HCT116 (cell line): ENCODE measurements around the gene DLEC1. TPM values are rescaled to one million over a fixed set of nuclear protein-coding genes. Genes with fewer than 3 reads are reported as not detected.

Source experiments
- ATAC-seq: fragments of 200-7000 bp; cut with Tn5 transposase; 2 replicates; pipeline ENCODE4 v1.9.1; 2020; ENCODE audit warnings: mild to moderate bottlenecking, moderate library complexity
- BruUV-seq: library from RNA; stranded (reverse); fragments of 400-500 nt; replicated peaks from 2 replicates; lab custom pipeline; 2021; lab: Mats Ljungman, UMichigan
- CTCF ChIA-PET: fragments of 300-600 bp; sonication (Branson Sonifier 250); formaldehyde crosslinking; loops from one replicate; lab custom pipeline; 2021; ENCODE audit warnings: antibody characterized with exemption; lab: Charles Lee
- POLR2A ChIA-PET: fragments of 300-600, 350-600 bp; sonication (Branson Sonifier 250); formaldehyde crosslinking; loops from one replicate; lab custom pipeline; 2021; ENCODE audit warnings: antibody characterized with exemption; lab: Charles Lee
- RAD21 ChIA-PET, 2 experiments: fragments of 300-600 bp; sonication (Branson Sonifier 250); formaldehyde crosslinking; loops; one replicate each; lab custom pipeline; 2023; ENCODE audit warnings: low total read pairs in 2 of 2; ENCODE audit not compliant: uncharacterized antibody in 2 of 2, unreplicated experiment in 2 of 2, low non-redundant PET in 1 of 2; lab: Charles Lee
- DNase-seq: peaks from one replicate; pipeline ENCODE4 v3.0.0-alpha.2; 2010; ENCODE audit warnings: low read depth, low spot score
- H2AFZ ChIP-seq: fragments of 200-600 bp; shearing (Covaris generic), sonication (generic); 2 replicates; pipeline ENCODE4 v1.6.1; 2017; ENCODE audit warnings: low read depth, mixed run types, mixed read lengths, antibody characterized with exemption, low read length; ENCODE audit not compliant: poor library complexity, severe bottlenecking
- H3K27ac ChIP-seq: 2 replicates; pipeline ENCODE4 v1.5.1; 2012; ENCODE audit warnings: low read depth, low read length
- H3K27me3 ChIP-seq: fragments of 200-600 bp; sonication (generic); 2 replicates; pipeline ENCODE4 v1.6.1; 2016; ENCODE audit warnings: mixed run types, low read length, mixed read lengths; ENCODE audit not compliant: insufficient read depth
- H3K36me3 ChIP-seq, 2 experiments: fragments of 200-500 bp in 1 of 2; fragments of 200-600 bp in 1 of 2; sonication (Bioruptor generic) in 1 of 2; sonication (generic) in 1 of 2; 2 replicates each; pipeline versions ENCODE4 v1.5.1 to v1.6.1; 2014 to 2016; ENCODE audit warnings: low read length in 2 of 2, inconsistent platforms in 1 of 2, mixed read lengths in 1 of 2, mixed run types in 1 of 2; ENCODE audit not compliant: insufficient read depth in 2 of 2, control insufficient read depth in 1 of 2
- H3K4me1 ChIP-seq, 2 experiments: fragments of 200-600 bp in 1 of 2; sonication (generic) in 1 of 2; 2 replicates each; pipeline versions ENCODE4 v1.5.1 to v1.6.1; 2012 to 2017; ENCODE audit warnings: low read length in 2 of 2, inconsistent platforms in 1 of 2, mild to moderate bottlenecking in 1 of 2, mixed read lengths in 1 of 2, mixed run types in 1 of 2, moderate library complexity in 1 of 2; ENCODE audit not compliant: insufficient read depth in 2 of 2, control insufficient read depth in 1 of 2
- H3K4me2 ChIP-seq: fragments of 200-600 bp; sonication (generic); 2 replicates; pipeline ENCODE4 v1.6.1; 2017; ENCODE audit warnings: mixed run types, low read length, mixed read lengths
- H3K4me3 ChIP-seq, 2 experiments: fragments of 200-600 bp in 1 of 2; sonication (generic) in 1 of 2; replicated peaks in 1 of 2; 2 replicates each; pipeline ENCODE4 v1.5.1; 2011 to 2016; ENCODE audit warnings: low read length in 2 of 2, control low read depth in 1 of 2, low read depth in 1 of 2, mild to moderate bottlenecking in 1 of 2, mixed read lengths in 1 of 2, mixed run types in 1 of 2
- H3K79me2 ChIP-seq: fragments of 200-600 bp; sonication (generic); 2 replicates; pipeline ENCODE4 v1.6.1; 2017; ENCODE audit warnings: mild to moderate bottlenecking, mixed run types, low read length, moderate library complexity, mixed read lengths; ENCODE audit not compliant: insufficient read depth
- H3K9ac ChIP-seq: fragments of 200-600 bp; sonication (generic); 2 replicates; pipeline ENCODE4 v1.6.1; 2016; ENCODE audit warnings: low read length, mixed read lengths
- H3K9me2 ChIP-seq: fragments of 200-600 bp; sonication (generic), shearing (Covaris generic); 2 replicates; pipeline ENCODE4 v1.6.1; 2017; ENCODE audit warnings: mixed run types, mild to moderate bottlenecking, moderate library complexity; ENCODE audit not compliant: insufficient read depth
- H3K9me3 ChIP-seq, 2 experiments: fragments of 200-500 bp in 1 of 2; fragments of 200-600 bp in 1 of 2; sonication (Bioruptor generic) in 1 of 2; sonication (generic) in 1 of 2; 2 replicates each; pipeline ENCODE4 v1.6.1; 2014 to 2017; ENCODE audit warnings: low read length in 2 of 2, mixed read lengths in 2 of 2, inconsistent platforms in 1 of 2, low read depth in 1 of 2, mild to moderate bottlenecking in 1 of 2, mixed run types in 1 of 2, moderate library complexity in 1 of 2; ENCODE audit not compliant: control insufficient read depth in 1 of 2, insufficient read depth in 1 of 2
- H4K20me1 ChIP-seq: fragments of 200-600 bp; sonication (generic), shearing (Covaris generic); 2 replicates; pipeline ENCODE4 v1.6.1; 2017; ENCODE audit warnings: mixed run types, mild to moderate bottlenecking, moderate library complexity; ENCODE audit not compliant: insufficient read depth
- EGR1 ChIP-seq: IDR thresholded peaks from 2 replicates; pipeline ENCODE4 v1.6.1; 2012; ENCODE audit warnings: low read depth
- ELF1 ChIP-seq: IDR thresholded peaks from 2 replicates; pipeline ENCODE4 v1.6.1; 2012; ENCODE audit warnings: low read depth, borderline replicate concordance
- EZH2phosphoT487 ChIP-seq: fragments of 200-600 bp; IDR thresholded peaks from 2 replicates; pipeline ENCODE4 v1.6.1; 2018; ENCODE audit warnings: antibody characterized with exemption, borderline replicate concordance
- FOSL1 ChIP-seq: IDR thresholded peaks from 2 replicates; pipeline ENCODE4 v1.6.1; 2012; ENCODE audit warnings: low read depth
- JUND ChIP-seq: IDR thresholded peaks from 2 replicates; pipeline ENCODE4 v1.6.1; 2012
- POLR2A ChIP-seq: IDR thresholded peaks from 2 replicates; pipeline ENCODE4 v1.7.0; 2011; ENCODE audit warnings: borderline replicate concordance; ENCODE audit not compliant: insufficient read depth, insufficient read length; ENCODE audit errors: extremely low read depth
- POLR2AphosphoS5 ChIP-seq: IDR thresholded peaks from 2 replicates; pipeline ENCODE4 v1.6.1; 2011; ENCODE audit warnings: mild to moderate bottlenecking, low read depth, low read length, moderate library complexity
- SIN3A ChIP-seq: IDR thresholded peaks from 2 replicates; pipeline ENCODE4 v1.6.1; 2012; ENCODE audit warnings: low read depth
- SRF ChIP-seq: IDR thresholded peaks from 2 replicates; pipeline ENCODE4 v1.6.1; 2012; ENCODE audit warnings: low read depth
- intact Hi-C: fragments of 100-400 bp; cut with micrococcal nuclease; formaldehyde crosslinking; loops from 2 replicates; pipeline ENCODE4 v1.10.0; 2022
- total RNA-seq: library from RNA; stranded (reverse); gene quantifications from one replicate; pipeline ENCODE4 v1.2.1, GENCODE V29; 2021; ENCODE audit not compliant: unreplicated experiment
- TF ChIP-seq, protein P1 (sequence below): IDR thresholded peaks from 2 replicates; pipeline ENCODE4 v1.6.1; 2012
- TF ChIP-seq, protein P2 (sequence below): IDR thresholded peaks from 2 replicates; pipeline ENCODE4 v1.6.1; 2011; ENCODE audit warnings: mild to moderate bottlenecking, low read length, moderate library complexity; ENCODE audit not compliant: insufficient replicate concordance; ENCODE audit errors: extremely low read depth

DLEC1 gene
- total RNA-seq, 1 experiment from 2014 or later, result 0.61 TPM

DNA sequence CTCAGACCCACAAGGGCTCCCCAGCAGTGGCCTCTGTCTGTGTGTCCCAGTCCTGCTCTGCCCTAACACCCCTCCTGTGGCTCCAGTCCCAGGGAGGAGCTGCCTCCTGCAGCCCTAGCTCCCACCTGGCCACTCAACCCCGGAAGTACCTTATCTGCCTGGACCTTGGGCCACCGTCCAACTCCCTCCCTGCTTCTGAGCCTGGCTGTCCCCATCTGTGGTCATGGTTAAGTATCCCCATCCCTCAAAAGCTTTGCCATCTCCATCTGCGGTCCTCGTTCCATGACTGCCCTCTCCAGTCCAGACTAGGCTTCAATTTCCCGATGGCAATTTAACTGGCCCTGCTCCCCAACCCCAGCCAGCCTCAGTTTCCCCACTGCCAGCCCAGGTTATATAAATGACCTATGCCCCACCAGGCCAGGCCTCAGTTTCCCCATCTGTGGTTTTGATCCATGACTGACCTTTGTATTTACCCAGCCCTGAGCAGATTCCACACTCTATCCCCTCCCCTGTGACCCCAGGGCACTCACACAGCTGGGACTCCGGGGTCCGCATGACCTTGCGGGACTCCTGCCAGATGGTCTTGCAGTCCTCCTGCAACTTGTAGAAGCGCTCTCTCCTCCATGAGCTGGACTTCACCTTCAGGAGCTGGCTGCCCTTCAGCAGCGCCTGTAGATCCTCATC is 19.2 kb upstream of the DLEC1 start:
- H3K4me2 ChIP-seq, result no peak overlapping the region
- CTCF ChIA-PET, result interaction anchor here (1.0 kb wide), 1 partner anchor 45 kb away, joined by 3 read pairs; no protein-coding TSS in a partner anchor
- H3K79me2 ChIP-seq, result no peaks in the 10 kb centered on the region
- no TSS peak for BruUV-seq
- H3K9me2 ChIP-seq, result no peaks in the 10 kb centered on the region
- peaks cover 0 to 7% of the 10 kb centered on the region in 2 experiments; a peak in 2 of 4 replicates for H3K36me3 ChIP-seq
- H3K27me3 ChIP-seq, result no peaks in the 10 kb centered on the region
- no peak for TF ChIP-seq ELF1
- TF ChIP-seq FOSL1, result no peak
- TF ChIP-seq, protein P1, sequence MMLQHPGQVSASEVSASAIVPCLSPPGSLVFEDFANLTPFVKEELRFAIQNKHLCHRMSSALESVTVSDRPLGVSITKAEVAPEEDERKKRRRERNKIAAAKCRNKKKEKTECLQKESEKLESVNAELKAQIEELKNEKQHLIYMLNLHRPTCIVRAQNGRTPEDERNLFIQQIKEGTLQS, result no peak
- TF ChIP-seq SIN3A, result no peak
- TF ChIP-seq, protein P2, sequence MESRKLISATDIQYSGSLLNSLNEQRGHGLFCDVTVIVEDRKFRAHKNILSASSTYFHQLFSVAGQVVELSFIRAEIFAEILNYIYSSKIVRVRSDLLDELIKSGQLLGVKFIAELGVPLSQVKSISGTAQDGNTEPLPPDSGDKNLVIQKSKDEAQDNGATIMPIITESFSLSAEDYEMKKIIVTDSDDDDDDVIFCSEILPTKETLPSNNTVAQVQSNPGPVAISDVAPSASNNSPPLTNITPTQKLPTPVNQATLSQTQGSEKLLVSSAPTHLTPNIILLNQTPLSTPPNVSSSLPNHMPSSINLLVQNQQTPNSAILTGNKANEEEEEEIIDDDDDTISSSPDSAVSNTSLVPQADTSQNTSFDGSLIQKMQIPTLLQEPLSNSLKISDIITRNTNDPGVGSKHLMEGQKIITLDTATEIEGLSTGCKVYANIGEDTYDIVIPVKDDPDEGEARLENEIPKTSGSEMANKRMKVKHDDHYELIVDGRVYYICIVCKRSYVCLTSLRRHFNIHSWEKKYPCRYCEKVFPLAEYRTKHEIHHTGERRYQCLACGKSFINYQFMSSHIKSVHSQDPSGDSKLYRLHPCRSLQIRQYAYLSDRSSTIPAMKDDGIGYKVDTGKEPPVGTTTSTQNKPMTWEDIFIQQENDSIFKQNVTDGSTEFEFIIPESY, result no peak
- no peak for TF ChIP-seq SRF
- no peak for TF ChIP-seq POLR2A
- no peak for TF ChIP-seq JUND
- no peak for TF ChIP-seq POLR2AphosphoS5
- no peak for TF ChIP-seq EZH2phosphoT487
- TF ChIP-seq EGR1, result no peak
- H3K9me3 ChIP-seq, result no peaks in the 10 kb centered on the region; a peak in 1 of 4 replicates
- no peak overlapping the region for H2AFZ ChIP-seq
- H3K27ac ChIP-seq, result no peak overlapping the region
- H4K20me1 ChIP-seq, result no peaks in the 10 kb centered on the region
- H3K4me3 ChIP-seq, result no peak overlapping the region
- no peak overlapping the region for H3K9ac ChIP-seq
- RAD21 ChIA-PET, result no interaction called here
- intact Hi-C loops, result no loop called here
- DNase-seq, result no peak
- POLR2A ChIA-PET, result no interaction called here
- ATAC-seq, result no peak
- peaks cover 0 to 9% of the 10 kb centered on the region in 2 experiments; a peak in 1 of 4 replicates for H3K4me1 ChIP-seq
